HG03442 (cell line): ENCODE results near the gene DDA1.
"Not testable (repeated sequence)": the region's sequence is repeated elsewhere in the genome, so short reads cannot be mapped to it uniquely, and the experiment has no call there.

Experiments used
- ATAC-seq: cut with Tn5 transposase; IDR thresholded peaks from one replicate; pipeline ENCODE4 v1.9.1; 2021; ENCODE audit warnings: mild to moderate bottlenecking, moderate library complexity; ENCODE audit not compliant: unreplicated experiment

DDA1 gene

DNA sequence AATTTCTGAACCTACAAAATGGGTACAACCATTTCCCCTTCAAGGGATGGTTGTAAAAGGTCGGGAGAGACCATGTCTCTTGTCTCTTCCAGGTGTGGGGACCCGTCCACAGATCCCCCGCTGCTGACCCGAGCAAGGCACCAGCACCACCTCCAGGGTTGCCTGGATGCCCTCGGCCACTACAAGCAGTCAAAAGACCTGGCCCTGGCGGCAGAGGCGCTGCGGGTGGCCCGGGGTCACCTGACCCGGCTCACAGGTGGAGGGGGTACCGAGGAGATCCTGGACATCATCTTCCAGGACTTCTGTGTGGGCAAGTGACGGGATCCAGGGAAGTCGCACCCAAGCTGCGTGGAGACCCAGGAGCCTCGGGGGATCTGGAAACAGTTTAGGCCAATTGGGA lies 32.0 kb downstream of the DDA1 start:
- ATAC-seq: no peak

DNA sequence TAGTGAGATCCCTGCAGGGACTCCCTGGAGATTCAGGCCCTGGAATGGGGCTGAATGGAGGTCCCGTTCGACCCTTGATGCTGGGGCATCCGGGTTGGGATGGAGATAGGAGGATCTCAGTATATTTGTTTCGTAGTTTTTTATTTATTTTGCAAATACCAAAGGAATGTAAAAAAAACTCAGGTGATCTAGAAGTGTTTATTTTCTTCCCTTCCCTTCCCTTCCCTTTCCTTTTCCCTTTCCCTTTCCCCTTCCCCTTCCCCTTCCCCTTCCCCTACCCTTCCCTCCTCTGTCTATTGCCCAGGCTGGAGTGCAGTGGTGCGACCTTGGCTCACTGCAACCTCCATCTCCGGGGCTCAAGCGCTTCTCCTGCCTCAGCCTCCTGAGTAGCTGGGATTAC lies 32.5 kb downstream of the DDA1 start:
- ATAC-seq: no peak

DNA sequence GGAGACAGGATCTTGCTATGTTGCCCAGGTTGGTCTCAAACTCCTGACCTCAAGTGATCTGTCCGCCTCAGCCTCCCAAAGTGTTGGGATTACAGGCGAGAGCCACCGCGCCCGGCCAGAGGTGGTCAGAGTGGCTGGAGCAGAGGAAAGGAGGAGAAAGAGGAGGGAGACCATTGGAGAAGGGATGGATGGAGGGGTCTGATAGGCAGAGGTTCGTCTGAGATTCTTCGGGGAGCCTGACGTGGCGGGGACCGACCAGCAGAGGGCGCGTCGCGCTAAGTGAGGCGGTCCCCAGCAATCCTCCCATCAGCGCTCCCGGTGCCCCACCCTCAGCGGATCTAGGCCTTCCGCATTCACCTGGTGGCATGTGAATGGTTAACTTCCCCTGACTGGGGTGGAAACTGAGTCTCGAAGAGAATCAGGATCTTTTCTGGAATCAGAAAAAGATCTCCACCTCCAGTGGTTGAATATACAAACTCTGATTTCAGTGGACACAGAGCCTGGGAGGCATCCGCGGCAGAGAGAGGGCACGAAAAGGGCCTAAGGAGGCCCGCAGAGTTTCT lies 36.8 kb downstream of the DDA1 start:
- no peak for ATAC-seq

DNA sequence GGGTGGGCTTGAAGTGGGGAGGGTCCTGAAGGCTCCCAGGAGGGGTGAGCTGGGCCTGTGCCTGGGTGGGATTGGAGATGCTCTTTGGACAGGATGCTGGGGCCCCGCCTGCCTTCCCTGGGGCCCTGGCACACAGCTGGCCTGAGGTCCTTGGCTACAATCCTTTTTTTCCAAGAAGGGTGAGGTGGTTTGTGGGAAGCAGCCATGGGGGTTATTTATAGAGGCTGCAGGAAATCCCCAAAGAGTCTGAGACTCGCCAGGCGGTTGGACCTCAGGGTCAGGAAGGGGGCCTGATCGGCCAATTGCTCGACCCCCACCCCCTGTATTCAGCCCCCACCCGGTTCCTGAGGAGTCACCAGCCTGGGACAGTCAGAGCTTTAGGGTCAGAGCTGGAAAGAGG lies 38.0 kb downstream of the DDA1 start:
- ATAC-seq: no peak

DNA sequence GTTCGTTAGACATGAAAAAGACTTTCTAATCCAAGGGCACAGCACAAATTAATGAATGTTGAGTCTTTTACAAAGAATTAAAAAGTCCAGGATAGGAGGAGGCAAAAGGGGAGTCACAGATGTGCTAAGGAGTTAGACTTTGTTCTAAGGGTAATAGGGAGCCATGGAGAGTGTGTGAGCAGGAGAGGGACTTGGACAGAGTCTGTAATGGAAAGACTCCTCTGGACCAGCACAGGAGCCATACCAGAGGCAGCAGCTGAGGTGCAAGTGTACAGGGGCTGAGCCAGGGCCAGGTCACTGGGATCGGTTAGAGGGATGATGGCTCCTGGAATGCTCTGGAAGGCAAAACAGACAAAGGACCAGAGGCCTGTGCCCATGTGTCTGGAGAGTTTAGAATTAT lies 38.5 kb downstream of the DDA1 start:
- ATAC-seq: no peak

DNA sequence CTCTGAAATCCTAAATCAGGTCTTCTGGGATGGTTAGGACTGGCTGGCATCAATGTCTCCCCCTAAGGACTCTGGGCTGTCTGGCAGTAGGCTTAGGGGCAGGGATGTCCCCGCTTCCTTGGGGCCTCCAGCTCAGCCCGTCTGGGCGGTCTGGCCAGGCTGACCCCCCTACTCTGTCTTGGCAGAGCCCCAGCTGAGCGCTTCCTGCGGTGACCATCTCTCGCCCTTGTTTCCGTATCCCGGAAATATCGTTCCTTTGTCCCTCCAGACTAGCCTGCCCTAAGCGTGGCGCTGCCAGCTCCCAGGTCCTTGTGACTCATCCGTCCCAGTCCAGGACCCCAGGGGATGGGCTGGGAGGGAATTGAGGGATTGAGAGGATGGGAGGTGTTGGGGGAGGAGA lies 39.3 kb downstream of the DDA1 start:
- no peak for ATAC-seq

DNA sequence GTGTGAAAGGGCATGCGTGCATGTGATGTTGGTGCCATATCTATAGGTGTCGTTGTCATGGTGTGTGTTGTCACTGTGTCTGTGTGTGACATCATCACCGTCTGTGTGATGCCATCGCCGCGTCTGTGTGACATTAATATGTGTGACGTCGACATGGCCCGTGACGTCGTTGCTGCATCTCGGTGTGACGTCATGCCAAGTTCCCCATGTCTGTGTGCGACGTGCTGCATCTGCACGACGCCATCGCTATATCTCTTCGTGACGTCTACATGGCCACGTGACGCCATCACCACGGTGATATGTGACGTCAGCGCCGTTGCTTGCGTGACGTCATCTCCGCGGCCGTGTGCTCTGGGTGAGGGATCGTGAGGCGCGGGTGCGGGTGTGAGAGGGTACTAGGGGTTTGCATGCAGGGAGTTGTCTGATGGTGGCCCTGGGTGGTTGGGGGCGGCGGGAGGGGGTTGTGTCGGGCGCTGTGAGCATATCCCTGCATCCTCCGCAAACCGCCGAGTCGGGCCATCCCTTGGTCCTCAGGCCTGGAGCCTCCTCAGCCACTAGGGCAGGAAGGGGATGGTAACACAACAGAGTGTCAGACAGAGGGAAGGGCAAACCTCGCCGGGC lies 42.6 kb downstream of the DDA1 start:
- no peak for ATAC-seq

DNA sequence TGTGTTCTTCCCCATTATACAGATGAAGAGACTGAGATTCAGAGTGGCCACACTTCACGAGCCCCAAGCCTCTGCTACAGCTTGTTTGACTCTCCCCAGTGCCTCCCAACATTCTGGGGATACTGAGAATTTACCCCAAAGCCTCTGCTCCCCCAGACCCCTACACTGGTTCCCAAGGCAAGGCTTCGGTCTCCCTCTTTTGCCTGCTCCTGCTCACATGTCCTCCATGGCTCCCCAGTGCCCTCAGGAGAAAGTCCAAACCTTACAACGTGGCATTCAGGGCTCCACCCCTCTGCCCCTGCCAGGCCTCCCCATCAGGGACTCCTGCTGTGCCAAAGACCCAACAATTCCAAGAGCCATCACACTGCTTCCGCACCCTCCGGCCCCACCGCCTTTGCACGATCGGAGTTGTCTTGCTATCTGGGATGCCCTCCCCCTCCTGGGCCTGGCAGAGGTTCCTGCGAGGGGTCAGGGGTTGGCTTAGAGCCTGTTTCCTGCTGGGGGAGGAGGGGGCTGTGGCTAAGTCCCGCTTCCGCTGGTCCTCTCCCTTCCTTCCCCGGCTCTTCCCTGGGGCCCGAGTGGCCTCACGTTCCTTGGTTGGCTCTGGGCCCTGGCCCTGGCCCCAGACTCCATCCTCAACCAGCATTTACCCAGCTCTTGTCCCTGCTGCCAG lies 43.4 kb downstream of the DDA1 start:
- ATAC-seq: no peak

DNA sequence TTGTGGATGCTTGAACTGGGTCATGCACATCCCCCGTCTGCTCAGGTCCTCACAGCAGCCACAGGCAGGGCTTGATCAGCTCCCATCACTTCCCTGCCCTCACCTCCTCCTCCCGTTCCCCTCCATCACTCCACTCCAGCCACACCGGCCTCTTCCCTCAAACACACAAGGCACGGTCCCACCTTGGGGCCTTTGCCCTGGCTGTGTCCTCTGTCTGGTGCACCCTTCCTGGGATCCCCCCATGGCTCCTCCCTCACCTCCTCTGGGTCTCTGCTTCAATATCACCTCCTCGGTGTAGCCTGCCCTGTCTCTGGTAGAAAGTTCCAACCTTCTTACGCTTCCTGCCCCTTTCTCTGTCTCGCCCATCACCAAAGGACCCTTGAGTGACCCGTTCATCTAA lies 44.0 kb downstream of the DDA1 start:
- no peak for ATAC-seq

DNA sequence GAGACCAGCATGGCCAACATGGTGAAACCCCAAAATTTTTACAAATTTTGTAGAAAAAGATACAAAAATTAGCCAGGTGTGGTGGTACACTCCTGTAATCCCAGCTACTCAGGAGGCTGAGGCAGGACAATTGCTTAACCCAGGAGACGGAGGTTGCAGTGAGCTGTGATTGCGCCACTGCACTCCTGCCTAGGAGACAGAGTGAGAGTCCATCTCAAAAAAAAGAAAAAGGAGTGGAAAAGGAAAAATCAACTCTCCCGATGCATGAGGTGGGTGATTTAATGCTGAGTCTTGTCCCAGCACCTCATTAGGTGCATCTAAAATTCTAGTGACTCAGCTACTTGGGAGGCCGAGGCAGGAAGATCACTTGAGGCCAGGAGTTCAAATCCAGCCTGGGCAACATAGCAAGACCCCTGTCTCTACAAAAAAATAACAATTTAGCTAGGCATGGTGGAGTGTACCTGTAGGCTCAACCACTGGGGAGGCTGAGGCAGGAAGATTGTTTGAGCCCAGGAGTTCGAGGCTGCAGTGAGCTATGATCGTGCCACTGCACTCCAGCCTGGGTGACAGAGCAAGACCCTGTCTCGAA lies 47.8 kb downstream of the DDA1 start:
- no peak for ATAC-seq

DNA sequence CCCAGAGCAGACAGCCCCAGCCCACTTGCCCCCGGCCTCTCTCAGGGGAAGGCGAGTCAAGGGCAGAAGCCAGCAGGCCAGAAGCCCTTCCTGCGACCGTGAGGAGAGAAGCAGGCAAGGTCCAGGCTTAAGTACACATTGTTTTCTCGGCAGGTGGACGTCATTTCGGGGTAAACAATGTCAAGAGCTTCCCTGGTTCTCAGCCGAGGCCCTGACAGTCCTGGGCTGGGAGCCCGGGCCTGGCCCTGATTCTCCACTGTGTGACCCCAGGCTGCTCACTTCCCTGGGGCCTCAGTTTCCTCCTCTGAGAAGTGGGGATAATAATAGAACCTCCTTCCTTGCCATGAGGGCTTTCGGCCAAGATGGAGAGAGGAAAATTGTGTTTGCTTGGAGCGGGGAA lies 48.4 kb downstream of the DDA1 start:
- ATAC-seq: no peak

DNA sequence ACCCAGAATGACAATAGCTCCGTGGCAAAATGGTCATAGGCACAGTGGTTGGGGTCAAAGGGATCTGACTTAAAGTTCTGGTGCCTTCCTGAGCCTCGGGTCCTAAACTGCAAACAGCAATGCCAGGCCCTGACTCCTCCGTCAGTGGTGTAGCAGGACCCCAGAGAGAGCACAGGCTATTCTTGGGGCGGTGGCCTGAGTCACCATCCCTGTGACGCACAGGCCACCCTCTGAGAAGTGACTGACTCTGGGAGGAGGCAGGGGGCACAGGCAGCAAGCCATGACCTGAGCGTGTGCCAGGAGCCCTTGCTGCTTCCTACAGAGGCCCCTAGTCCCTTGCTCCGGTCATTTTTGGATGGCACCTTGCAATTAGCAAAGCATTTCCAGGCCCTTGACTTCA lies 49.0 kb downstream of the DDA1 start:
- ATAC-seq: no peak

DNA sequence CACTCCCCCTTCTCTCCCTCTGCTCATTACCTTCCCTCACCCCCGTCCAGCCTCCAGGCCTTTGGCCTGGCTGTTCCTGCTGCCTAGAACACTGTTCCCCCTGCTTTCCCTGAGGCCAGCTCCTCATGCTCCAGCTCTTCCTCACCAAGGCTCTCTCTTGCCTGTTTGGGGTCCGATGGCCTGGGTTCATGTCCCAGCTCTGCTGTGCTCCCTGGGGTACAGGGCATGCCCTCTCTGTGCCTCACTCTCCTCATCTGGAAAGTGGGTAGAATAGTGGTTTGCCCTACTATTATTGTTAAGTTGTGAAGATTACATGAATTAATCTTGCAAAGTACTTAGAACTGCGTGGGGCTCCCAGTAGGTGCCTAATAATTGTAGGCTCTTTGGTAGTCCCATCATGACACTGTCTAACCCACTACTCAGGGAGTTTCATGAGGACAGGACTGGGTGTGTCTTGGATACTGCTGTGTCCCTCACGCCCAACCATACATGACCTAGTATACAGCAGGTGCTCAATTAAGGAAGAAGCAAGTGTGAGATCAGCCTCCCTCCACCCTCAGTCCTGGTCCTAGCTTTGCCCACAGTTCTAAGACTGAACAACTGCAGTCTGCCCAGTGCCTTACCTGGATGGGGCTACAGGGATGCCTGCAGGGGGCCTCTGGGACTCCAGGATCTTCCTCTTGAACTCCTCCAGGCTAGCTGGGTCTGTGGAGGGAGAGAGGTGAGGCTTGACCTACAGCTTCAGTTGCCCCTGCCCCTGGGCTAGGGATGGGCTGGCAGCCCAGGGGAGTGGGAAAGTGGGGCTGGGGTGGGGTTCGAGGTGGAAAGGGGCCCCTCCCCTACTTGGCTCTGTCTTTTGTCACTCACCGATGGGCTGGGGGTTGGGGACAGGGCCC lies 50.8 kb downstream of the DDA1 start:
- ATAC-seq: no peak

DNA sequence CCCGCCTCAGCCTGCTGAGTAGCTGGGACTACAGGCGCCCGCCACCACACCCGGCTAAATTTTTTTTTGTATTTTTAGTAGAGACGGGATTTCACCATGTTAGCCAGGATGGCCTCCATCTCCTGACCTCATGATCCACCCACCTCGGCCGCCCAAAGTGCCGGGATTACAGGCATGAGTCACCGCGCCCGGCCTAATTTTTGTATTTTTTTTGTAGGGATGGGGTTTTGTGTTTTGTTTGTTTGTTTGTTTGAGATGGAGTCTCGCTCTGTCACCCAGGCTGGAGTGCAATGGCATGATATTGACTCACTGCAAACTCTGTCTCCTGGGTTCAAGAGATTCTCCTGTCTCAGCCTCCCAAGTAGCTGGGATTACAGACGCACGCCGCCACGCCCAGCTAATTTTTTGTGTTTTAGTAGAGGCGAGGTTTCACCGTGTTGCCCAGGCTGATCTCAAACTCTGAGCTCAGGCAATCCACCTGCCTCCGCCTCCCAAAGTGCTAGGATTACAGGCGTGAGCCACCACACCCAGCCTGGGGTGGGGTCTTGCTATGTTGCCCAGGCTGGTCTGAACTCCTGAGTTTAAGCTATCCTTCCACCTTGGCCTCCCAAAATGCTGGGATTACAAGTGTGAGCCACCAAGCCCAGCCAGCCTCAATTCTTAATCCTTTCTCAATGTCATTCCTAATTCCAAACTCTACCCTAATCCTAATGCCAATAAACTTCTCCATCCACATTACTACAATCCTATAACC lies 54.7 kb downstream of the DDA1 start:
- not testable (repeated sequence) for ATAC-seq

DNA sequence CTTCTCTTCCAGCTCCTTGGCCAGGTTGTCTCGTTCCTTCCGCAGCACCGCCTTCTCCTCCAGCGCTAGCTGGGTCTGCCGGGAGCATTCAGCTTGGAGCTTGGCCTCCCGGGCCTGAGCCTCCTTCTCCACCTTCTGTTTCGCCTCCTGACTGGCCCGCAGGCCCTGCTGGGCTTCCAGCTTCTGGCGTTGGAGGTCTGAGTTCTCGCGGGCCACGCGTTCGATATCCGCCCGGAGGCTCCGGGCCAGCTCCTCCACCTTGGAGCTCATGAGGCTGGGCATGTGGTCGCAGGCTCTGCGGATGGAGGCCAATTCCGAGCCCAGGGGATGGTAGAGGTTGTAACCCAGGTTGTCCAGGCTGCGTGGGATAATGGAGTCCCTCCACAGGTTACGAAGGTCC lies 56.0 kb downstream of the DDA1 start:
- no peak for ATAC-seq

DNA sequence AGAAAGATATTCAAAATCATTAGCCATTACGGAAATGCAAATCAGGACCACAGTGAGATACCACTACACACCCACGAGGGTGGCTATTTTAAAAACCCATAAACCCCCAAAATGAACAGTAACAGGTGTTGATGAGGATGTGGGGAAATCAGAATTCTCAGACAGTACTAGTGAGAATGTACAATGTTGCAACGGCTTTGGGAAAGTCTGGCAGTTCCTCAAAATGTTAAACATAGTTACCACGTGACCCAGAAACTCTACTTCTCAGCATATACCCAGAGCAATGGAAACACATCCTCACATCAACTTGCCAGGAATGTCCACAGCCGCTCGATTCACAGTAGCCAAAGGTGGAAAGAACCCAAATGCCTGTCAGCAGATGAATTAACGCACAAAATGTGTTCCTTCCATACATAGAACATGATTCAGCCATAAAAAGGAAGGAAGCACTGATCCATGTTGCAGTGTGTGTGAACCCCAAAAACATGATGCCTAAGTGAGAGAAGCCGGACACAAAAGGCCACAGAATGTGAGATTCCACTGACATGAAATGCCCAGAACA lies 60.7 kb downstream of the DDA1 start:
- peak; percentile 74 for ATAC-seq
